GM20431 (cell line): ENCODE data around the gene DMPK.

ENCODE experiments used
- in situ Hi-C: fragments of 300-500 bp; cut with MseI, MboI; formaldehyde crosslinking; loops from one replicate; pipeline ENCODE4 v1.15.0; 2020; ENCODE audit warnings: low sequenced_read_pairs; ENCODE audit not compliant: unreplicated experiment

The DMPK gene

GRCh38 chr19:45771311-45771933 lies 10.9 kb downstream of the DMPK start:
- in situ Hi-C loops: no loop called here

DNA sequence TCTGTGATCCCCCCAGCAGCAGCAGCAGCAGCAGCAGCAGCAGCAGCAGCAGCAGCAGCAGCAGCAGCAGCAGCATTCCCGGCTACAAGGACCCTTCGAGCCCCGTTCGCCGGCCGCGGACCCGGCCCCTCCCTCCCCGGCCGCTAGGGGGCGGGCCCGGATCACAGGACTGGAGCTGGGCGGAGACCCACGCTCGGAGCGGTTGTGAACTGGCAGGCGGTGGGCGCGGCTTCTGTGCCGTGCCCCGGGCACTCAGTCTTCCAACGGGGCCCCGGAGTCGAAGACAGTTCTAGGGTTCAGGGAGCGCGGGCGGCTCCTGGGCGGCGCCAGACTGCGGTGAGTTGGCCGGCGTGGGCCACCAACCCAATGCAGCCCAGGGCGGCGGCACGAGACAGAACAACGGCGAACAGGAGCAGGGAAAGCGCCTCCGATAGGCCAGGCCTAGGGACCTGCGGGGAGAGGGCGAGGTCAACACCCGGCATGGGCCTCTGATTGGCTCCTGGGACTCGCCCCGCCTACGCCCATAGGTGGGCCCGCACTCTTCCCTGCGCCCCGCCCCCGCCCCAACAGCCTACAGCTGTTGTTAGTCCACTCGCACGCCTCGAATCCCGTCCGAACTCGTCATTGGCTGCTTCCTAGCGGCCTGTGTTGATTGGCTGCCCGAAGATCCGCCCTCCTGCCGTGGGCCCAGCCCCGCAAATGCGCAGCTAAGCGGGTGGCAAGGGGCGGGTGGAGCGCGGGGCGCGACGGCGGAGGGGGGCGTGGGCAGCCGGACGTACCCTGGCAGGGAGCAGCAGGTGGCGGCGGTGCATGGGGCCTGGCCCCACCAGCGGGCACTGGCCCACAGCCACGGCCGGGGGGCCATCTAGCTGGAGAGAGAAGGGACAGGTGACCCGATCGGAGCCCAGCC lies 11.8 kb downstream of the DMPK start:
- in situ Hi-C loops: no loop called here

GRCh38 chr19:45769821-45770191 lies 12.5 kb downstream of the DMPK start:
- in situ Hi-C loops: no loop called here

- in situ Hi-C loops: no loop called here
Measured at GRCh38 chr19:45768984-45769782, 13.1 kb downstream of the DMPK start, which contains the start of gene SIX5. SIX5 (minus strand) TSS chr19:45769252; CDS start chr19:45768844, 408 bp downstream.

DNA sequence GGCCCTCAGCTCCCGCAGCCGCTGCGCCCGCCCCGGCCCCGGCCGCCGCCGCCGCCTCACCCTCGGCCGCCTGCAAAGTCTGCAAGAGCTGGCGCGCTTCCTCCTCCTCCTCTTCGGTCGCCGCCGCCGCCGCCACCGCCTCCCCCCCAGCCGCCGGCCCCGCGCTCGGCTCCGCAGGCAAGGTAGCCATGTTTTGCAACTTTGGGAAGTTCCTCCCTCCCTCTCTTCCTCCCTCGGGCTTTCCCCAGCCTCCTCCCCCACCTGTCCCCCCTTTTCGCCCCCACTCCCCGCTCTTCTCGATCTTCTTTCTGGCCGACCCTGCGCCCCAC lies 13.7 kb downstream of the DMPK start:
- in situ Hi-C loops: no loop called here

GRCh38 chr19:45767881-45768654 lies 14.2 kb downstream of the DMPK start:
- in situ Hi-C loops: no loop called here

DNA sequence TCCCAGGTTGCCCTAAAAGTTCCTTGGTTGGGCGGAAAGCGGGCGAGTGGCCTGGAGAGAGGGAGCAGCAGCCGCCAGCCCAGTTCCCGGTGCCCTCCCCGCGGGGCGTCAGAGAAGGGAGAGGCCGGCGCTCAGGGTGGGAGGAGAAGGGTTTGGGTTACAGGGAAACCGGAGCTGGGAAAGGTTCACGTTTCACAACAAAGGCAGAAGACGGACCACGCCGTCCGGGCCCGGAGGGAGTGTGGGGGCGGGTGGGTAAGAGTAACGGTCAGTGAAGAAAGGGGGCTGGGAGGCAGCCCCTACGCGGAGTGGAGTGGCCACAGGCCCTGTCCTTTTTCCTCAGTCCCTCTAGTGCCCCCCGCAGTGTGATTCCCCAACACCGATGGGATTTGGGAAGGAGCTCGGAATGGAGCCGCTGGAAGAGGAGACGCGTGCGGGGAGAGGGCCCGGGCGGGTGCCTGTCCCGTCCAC lies 14.8 kb downstream of the DMPK start:
- in situ Hi-C loops: no loop called here

GRCh38 chr19:45766869-45767346 lies 15.4 kb downstream of the DMPK start:
- in situ Hi-C loops: no loop called here

DNA sequence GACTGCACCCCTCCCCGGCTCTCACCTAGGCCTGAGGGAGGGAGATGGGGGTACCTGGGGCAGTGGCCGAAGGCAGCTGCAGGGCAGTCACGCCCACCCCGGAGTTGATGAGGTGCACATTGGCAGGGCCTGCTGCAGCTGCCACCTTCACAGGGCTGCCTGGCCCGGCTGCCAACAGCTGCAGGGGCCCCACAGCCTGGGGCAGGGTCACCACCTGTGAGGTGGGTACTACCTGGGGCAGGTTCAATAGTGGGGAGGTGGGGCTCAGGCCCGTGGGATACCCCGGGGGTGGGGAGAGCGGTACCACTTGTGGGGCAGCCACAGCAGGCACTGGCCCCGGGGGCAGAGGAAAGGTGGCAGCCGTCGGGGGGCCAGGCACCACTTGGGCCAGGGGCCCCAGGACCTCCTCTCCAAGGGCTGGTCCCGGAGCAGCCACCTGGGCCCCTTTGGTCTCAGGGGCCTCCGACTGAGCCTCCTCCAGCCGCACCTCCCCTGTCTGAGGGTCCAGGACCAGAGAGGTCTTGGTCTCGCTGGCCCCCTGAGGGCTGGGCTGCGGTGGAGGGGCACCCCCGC lies 15.9 kb downstream of the DMPK start:
- in situ Hi-C loops: no loop called here

DNA sequence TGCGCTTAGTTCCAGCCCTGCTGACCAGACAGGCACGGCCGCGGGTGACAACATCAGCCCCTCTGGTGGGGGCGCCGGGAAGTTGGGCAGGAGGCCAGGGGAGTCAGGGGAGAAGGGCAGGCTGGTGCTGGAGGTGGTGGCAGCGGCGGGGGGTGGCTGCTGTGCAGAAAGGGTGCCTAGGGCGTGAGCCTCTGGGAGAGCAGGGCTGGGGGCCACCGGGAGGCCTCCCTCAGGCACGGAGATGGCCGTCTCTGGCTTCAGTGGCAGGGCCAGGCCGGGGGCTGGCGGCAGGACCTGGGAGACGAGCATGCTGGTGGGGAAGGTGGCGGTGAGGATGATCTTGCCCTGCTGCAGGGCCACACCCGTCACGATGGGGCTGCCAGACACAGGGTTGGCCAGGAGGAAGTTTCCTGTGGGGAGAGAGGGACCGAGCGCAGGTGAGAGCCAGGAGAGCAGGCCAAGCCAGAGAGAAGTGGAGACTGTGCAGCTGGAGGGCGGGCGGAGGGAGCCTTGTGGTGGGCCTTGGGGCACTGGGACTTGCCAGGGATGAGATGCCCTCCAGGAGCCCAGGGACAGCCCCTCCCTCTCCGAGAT lies 16.5 kb downstream of the DMPK start:
- in situ Hi-C loops: no loop called here

DNA sequence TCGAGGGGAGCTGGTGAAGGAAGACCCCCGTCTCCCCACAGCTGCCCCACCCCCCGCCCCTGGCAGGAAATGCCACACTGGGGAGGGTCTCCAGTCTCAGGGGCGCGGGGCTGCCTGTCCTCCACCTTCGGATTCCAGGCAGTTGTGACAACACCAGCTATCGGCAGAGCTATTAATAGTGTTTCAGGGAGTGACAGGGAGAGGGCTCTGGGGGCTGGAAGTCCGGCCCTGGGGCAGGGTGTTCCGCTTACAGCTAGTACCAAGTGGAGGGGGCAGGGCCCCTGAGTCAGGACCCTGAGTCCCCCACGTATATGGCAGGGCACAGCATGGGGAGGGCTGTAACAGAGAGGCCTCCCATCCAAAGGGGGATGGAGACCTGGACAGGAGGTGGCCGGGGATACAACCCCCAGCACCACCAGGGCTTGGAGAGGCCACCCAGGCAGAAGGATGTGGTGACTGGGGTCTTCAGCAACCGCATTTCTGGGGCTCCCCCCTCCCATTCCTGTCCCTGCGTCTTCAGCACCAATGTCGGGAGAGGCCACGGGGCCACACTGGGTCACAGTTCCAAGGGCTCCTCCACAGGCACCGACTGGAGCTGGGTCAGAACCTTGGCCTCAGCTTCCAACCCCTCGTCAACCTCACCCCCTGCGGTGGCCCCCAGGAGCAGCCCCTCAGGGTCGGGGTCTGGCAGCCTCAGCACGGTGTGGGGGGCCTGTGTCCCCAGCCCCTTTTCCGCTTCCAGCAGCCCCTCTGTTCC lies 17.2 kb downstream of the DMPK start:
- in situ Hi-C loops: no loop called here

DNA sequence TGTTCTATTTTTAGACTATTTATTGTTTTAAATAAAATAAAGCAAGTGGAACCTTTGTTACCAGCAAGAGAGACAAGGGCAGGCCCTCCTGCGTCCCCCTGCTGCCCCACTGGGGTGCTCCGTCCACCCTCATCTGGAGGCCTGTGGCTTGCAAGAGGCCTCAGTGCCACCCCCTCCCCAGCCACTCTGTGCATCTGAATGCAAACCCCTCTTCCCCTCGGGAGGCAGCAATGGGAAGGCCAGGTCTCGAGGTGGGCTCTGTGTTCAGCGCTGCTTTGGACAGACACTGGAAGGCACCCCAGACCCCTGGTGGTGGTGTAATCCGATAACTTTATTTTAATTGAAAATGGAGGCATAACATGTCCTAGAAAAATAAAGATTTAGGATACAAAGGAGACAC lies 17.8 kb downstream of the DMPK start:
- in situ Hi-C loops: no loop called here

DNA sequence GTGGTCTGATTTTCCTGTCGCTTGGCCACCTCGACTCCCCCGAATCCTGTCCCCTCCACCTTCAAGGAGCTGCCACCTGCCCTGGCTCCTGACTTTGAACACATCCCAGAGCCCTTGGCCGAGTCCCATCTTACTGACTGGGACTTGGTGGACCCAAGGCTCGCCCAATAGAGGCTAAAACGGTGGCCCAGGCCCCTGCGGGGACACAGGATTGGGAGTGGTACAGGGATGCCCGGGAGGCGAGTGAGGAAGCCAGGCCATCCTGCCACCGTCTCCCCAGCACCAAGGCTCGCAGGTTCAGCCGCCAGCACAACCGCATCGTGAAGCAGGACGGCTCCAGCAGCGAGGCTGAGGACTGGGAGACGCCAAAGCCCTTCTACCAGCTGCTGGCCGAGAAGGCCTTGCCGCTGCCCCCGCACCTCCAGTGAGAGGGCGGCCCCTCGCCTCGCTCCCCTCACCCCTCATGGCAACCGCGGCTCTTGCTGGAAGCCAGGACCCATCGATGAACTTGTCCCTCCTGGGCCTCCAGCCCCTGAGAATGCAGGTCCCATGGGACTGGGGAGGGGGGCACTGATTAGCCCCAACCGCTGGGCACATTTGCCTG lies 18.5 kb downstream of the DMPK start:
- in situ Hi-C loops: no loop called here

- in situ Hi-C loops: no loop called here
Measured at GRCh38 chr19:45762870-45763631, 19.2 kb downstream of the DMPK start.

- in situ Hi-C loops: no loop called here
Measured at GRCh38 chr19:45761714-45762113, 20.6 kb downstream of the DMPK start.

GRCh38 chr19:45758921-45759320 lies 23.4 kb downstream of the DMPK start:
- in situ Hi-C loops: no loop called here

DNA sequence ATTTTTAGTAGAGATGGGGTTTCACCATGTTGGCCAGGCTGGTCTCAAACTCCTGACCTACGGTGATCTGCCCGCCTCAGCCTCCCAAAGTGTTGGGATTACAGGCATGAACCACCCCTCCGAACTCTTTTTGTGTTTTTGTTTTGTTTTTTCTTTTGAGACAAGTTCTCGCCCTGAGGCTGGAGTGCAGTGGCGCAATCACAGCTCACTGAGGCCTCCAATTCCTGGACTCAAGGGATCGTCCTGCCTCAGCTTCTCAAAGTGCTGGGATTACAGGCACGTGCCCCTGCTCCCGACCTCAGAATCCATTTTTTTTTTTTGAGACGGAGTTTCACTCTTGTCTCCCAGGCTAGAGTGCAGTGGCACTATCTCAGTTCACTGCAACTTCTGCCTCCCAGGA lies 24.6 kb downstream of the DMPK start:
- in situ Hi-C loops: no loop called here
